Measurements from ENCODE around the gene TP53BP1. TPM values are rescaled to one million over a fixed set of nuclear protein-coding genes. Genes with fewer than 3 reads are reported as not detected.

The TP53BP1 gene
- total RNA-seq, 1 experiment from 2014 or later, result 54.1 TPM

DNA sequence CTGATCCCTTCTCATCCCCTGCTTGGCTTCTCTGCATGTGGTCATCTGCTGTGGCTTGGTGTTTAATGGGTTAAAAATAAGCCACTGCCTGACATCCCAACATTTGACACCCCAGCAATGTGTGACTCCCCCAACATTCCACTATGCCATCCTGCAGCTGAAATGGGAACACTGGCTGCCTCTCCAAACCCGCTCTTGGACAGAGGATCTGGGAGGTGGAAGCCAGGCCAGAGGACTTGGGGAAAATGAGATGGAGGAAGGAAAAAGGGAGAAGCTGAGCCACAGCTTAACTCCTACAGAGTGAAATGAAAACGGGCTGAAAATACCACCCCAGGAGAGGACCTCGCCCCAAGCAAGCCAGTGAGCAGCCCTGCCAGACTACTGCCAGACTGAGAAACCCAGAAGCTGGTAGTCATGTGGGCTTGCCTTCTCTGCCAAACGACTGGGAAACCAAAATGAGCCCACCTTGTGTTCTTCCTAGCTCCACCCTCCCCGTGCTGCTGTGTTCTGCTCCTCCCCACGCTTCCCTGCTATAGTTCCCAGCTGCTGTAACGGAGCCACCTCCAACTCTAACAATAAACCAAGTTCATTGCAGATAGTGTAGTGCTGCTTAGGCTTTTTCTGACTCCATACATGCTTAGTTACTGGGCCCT, 38.2 kb upstream of the TP53BP1 start:
- Histone ChIP-seq H3K36me3 (ENCODE audit: control insufficient read depth in 1 of 2, insufficient read depth in 2 of 2, low read length in 2 of 2) (peaks cover 2 to 5% of the 10 kb centered on the region in 2 experiments; a peak in 2 of 4 replicates), H3K4me2 (ENCODE audit: low read length) (no peak overlapping the region), H3K27ac (ENCODE audit: low read depth, low read length) (no peak overlapping the region), H4K20me1 (ENCODE audit: insufficient read depth) (no peaks in the 10 kb centered on the region), H3K9me3 (ENCODE audit: control insufficient read depth in 1 of 2, insufficient read depth in 1 of 2, low read depth in 1 of 2, low read length in 2 of 2) (no peaks in the 10 kb centered on the region), H3K4me1 (ENCODE audit: control insufficient read depth in 1 of 2, insufficient read depth in 2 of 2, low read length in 2 of 2) (no peaks in the 10 kb centered on the region), H3K9ac (ENCODE audit: low read length) (no peak overlapping the region), H3K79me2 (ENCODE audit: insufficient read depth, low read length) (no peaks in the 10 kb centered on the region), H3K9me2 (ENCODE audit: insufficient read depth) (no peaks in the 10 kb centered on the region), H3K4me3 (replicated peaks in 1 of 2; ENCODE audit: low read depth in 1 of 2, low read length in 2 of 2) (no peak overlapping the region), H2AFZ (ENCODE audit: low read depth, low read length, poor library complexity, severe bottlenecking) (no peak overlapping the region), H3K27me3 (ENCODE audit: insufficient read depth, low read length) (no peaks in the 10 kb centered on the region)
- intact Hi-C loops (cut with micrococcal nuclease), result no loop called here
- ATAC-seq (no peak), DNase-seq (ENCODE audit: low read depth, low spot score) (no peak)
- no TSS peak for BruUV-seq (replicated peaks)
- CTCF ChIA-PET, result no interaction called here
- RAD21 ChIA-PET (ENCODE audit: low non-redundant PET in 1 of 2, low total read pairs in 2 of 2, uncharacterized antibody in 2 of 2, unreplicated experiment in 2 of 2), result no interaction called here
- POLR2A ChIA-PET, result no interaction called here
- TF ChIP-seq SIN3A (IDR thresholded peaks at IDR 0.05; ENCODE audit: low read depth) (no peak), ZFX (IDR thresholded peaks at IDR 0.05) (no peak)

DNA sequence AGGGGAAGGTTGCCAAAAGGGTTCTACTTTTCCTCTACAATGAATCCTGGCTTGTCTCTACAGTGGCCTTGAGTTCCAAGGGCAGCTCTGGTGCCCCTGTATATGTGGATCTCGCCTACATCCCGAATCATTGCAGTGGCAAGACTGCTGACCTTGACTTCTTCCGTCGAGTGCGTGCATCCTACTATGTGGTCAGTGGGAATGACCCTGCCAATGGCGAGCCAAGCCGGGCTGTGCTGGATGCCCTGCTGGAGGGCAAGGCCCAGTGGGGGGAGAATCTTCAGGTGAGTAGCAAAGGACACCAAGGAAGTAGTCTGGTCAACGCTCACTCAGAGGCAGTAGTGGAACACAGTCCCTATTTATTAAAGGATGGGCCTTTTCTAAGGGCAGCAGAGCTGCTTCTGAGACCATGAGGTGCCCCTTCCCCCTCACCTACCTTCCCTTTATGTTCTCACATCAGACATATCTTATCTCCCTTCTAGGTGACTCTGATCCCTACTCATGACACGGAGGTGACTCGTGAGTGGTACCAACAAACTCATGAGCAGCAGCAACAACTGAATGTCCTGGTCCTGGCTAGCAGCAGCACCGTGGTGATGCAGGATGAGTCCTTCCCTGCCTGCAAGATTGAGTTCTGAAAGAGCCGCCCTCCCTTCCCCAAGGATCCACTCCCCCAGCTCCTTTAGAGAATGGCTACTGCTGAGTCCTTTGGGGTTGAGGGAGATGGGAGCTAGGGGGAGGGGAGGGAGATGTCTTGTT, 36.8 kb upstream of the TP53BP1 start:
- no peak for ATAC-seq
- intact Hi-C loops (cut with micrococcal nuclease), result no loop called here
- CTCF ChIA-PET, result interaction anchor here (1.5 kb wide), 1 partner anchor 15 kb away, joined by 3 read pairs; no protein-coding TSS in a partner anchor
- no peak for TF ChIP-seq ELF1 (IDR thresholded peaks at IDR 0.05; ENCODE audit: borderline replicate concordance, low read depth)
- TF ChIP-seq POLR2A (IDR thresholded peaks at IDR 0.05; ENCODE audit: borderline replicate concordance, extremely low read depth, insufficient read depth, insufficient read length), result no peak
- no peak for TF ChIP-seq JUND (IDR thresholded peaks at IDR 0.05)
- TF ChIP-seq, protein P1, sequence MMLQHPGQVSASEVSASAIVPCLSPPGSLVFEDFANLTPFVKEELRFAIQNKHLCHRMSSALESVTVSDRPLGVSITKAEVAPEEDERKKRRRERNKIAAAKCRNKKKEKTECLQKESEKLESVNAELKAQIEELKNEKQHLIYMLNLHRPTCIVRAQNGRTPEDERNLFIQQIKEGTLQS (IDR thresholded peaks at IDR 0.05), result no peak
- TF ChIP-seq SP1 (IDR thresholded peaks at IDR 0.05; ENCODE audit: low read depth), result no peak
- TF ChIP-seq, protein P2, sequence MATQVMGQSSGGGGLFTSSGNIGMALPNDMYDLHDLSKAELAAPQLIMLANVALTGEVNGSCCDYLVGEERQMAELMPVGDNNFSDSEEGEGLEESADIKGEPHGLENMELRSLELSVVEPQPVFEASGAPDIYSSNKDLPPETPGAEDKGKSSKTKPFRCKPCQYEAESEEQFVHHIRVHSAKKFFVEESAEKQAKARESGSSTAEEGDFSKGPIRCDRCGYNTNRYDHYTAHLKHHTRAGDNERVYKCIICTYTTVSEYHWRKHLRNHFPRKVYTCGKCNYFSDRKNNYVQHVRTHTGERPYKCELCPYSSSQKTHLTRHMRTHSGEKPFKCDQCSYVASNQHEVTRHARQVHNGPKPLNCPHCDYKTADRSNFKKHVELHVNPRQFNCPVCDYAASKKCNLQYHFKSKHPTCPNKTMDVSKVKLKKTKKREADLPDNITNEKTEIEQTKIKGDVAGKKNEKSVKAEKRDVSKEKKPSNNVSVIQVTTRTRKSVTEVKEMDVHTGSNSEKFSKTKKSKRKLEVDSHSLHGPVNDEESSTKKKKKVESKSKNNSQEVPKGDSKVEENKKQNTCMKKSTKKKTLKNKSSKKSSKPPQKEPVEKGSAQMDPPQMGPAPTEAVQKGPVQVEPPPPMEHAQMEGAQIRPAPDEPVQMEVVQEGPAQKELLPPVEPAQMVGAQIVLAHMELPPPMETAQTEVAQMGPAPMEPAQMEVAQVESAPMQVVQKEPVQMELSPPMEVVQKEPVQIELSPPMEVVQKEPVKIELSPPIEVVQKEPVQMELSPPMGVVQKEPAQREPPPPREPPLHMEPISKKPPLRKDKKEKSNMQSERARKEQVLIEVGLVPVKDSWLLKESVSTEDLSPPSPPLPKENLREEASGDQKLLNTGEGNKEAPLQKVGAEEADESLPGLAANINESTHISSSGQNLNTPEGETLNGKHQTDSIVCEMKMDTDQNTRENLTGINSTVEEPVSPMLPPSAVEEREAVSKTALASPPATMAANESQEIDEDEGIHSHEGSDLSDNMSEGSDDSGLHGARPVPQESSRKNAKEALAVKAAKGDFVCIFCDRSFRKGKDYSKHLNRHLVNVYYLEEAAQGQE (IDR thresholded peaks at IDR 0.05; ENCODE audit: low read depth), result no peak
- TF ChIP-seq EZH2 (IDR thresholded peaks at IDR 0.05), result no peak
- no peak for TF ChIP-seq ZNF274 (IDR thresholded peaks at IDR 0.05; ENCODE audit: low read depth, low read length)
- no peak for TF ChIP-seq SIN3A (IDR thresholded peaks at IDR 0.05; ENCODE audit: low read depth)
- TF ChIP-seq TCF7L2 (IDR thresholded peaks at IDR 0.05; ENCODE audit: borderline replicate concordance, extremely low read depth, insufficient read depth, insufficient read length), result no peak
- no peak for TF ChIP-seq YY1 (IDR thresholded peaks at IDR 0.05; ENCODE audit: extremely low read depth, insufficient replicate concordance, low read depth, low read length)
- TF ChIP-seq SRF (IDR thresholded peaks at IDR 0.05; ENCODE audit: low read depth), result no peak
- TF ChIP-seq EGR1 (IDR thresholded peaks at IDR 0.05; ENCODE audit: low read depth), result no peak

More for the DNA sequence above, 36.8 kb upstream of the TP53BP1 start:
- RAD21 ChIA-PET (ENCODE audit: low non-redundant PET in 1 of 2, low total read pairs in 2 of 2, uncharacterized antibody in 2 of 2, unreplicated experiment in 2 of 2), result no interaction called here
- no peak overlapping the region for H3K4me3 ChIP-seq (replicated peaks in 1 of 2; ENCODE audit: low read depth in 1 of 2, low read length in 2 of 2)
- BruUV-seq (replicated peaks), result no TSS peak
- no peak for DNase-seq (ENCODE audit: low read depth, low spot score)
- POLR2A ChIA-PET, result no interaction called here
- peaks cover 2% of the 10 kb centered on the region in 2 experiments; a peak in 2 of 4 replicates for H3K36me3 ChIP-seq (ENCODE audit: control insufficient read depth in 1 of 2, insufficient read depth in 2 of 2, low read length in 2 of 2)
- no peaks in the 10 kb centered on the region for H3K9me2 ChIP-seq (ENCODE audit: insufficient read depth)
- H3K4me2 ChIP-seq (ENCODE audit: low read length), result no peak overlapping the region
- no peaks in the 10 kb centered on the region for H3K4me1 ChIP-seq (ENCODE audit: control insufficient read depth in 1 of 2, insufficient read depth in 2 of 2, low read length in 2 of 2)
- H4K20me1 ChIP-seq (ENCODE audit: insufficient read depth), result no peaks in the 10 kb centered on the region
- no peaks in the 10 kb centered on the region for H3K79me2 ChIP-seq (ENCODE audit: insufficient read depth, low read length)
- H2AFZ ChIP-seq (ENCODE audit: low read depth, low read length, poor library complexity, severe bottlenecking), result no peak overlapping the region
- H3K9ac ChIP-seq (ENCODE audit: low read length), result no peak overlapping the region
- no peaks in the 10 kb centered on the region for H3K9me3 ChIP-seq (ENCODE audit: control insufficient read depth in 1 of 2, insufficient read depth in 1 of 2, low read depth in 1 of 2, low read length in 2 of 2)
- no peak overlapping the region for H3K27ac ChIP-seq (ENCODE audit: low read depth, low read length)
- no peaks in the 10 kb centered on the region for H3K27me3 ChIP-seq (ENCODE audit: insufficient read depth, low read length)

Measured in HCT116 (cell line).